ENCODE measurements around the gene KPNA1.

DNA sequence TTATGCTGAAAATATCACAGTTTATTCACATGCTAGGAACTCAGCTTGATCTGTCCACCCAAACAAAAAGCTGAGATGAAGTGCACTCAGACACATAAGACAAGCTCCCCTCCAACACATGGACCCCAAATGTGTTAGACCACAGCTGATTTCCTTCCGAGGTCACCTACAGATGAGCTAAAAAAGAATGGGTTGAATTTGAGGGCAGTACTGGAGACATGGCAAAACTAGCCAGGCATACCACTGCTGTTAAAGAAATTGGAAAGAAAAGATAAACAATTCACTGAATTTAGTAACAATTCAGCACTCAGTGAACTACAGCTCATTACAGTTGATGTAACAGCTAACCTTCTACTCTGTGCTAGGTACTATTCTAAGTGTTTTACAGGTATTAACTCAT lies 33.9 kb upstream of the KPNA1 start:
- TF ChIP-seq, protein P1, sequence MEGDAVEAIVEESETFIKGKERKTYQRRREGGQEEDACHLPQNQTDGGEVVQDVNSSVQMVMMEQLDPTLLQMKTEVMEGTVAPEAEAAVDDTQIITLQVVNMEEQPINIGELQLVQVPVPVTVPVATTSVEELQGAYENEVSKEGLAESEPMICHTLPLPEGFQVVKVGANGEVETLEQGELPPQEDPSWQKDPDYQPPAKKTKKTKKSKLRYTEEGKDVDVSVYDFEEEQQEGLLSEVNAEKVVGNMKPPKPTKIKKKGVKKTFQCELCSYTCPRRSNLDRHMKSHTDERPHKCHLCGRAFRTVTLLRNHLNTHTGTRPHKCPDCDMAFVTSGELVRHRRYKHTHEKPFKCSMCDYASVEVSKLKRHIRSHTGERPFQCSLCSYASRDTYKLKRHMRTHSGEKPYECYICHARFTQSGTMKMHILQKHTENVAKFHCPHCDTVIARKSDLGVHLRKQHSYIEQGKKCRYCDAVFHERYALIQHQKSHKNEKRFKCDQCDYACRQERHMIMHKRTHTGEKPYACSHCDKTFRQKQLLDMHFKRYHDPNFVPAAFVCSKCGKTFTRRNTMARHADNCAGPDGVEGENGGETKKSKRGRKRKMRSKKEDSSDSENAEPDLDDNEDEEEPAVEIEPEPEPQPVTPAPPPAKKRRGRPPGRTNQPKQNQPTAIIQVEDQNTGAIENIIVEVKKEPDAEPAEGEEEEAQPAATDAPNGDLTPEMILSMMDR (IDR thresholded peaks at IDR 0.05; ENCODE audit: poor library complexity): no peak
- TF ChIP-seq EZH2 (IDR thresholded peaks at IDR 0.05; ENCODE audit: borderline replicate concordance): no peak
- no peak for TF ChIP-seq EZH2phosphoT487 (IDR thresholded peaks at IDR 0.05; ENCODE audit: low read depth, severe bottlenecking, unreplicated experiment)

Measured in hepatocyte (in vitro differentiated cells).